ENCODE results near the gene SLC30A5. TPM values are rescaled to one million over a fixed set of nuclear protein-coding genes. Genes with fewer than 3 reads are reported as not detected.

Gene SLC30A5
- total and polyA plus RNA-seq, 7 donors, result 8.3 to 56.4 (median 37.2) TPM

GRCh38 chr5:69049796-69050195 lies 44.0 kb upstream of the SLC30A5 start:
- intact Hi-C loops (cut with DNase I), result loop anchor here (10.0 kb wide), 1 partner anchor 315 kb away; the partner anchor contains the start of genes AK6, RAD17 and TAF9
- DNase-seq, result no peak
- Histone ChIP-seq H3K36me3 (no peaks in the 10 kb centered on the region), H3K4me3 (no peak overlapping the region), H3K27ac (no peak overlapping the region), H3K4me1 (no peaks in the 10 kb centered on the region), H3K27me3 (no peaks in the 10 kb centered on the region), H3K9me3 (no peaks in the 10 kb centered on the region)
- TF ChIP-seq POLR2A (IDR thresholded peaks at IDR 0.05), result no peak
- TF ChIP-seq CTCF (IDR thresholded peaks at IDR 0.05), result no peak
- no peak for TF ChIP-seq POLR2AphosphoS5 (IDR thresholded peaks at IDR 0.05)
- TF ChIP-seq EP300 (IDR thresholded peaks at IDR 0.05), result no peak
- WGBS, 2 donors, result 50 to 61% methylated on average over 2 of the region's 2 CpGs

GRCh38 chr5:69050214-69050613 lies 43.6 kb upstream of the SLC30A5 start:
- 63 to 83% methylated on average over 3 of the region's 3 CpGs for WGBS, 2 donors
- no peak for TF ChIP-seq POLR2AphosphoS5 (IDR thresholded peaks at IDR 0.05)
- TF ChIP-seq CTCF (IDR thresholded peaks at IDR 0.05), result no peak
- no peak for TF ChIP-seq EP300 (IDR thresholded peaks at IDR 0.05)
- no peak for TF ChIP-seq POLR2A (IDR thresholded peaks at IDR 0.05)
- H3K9me3 ChIP-seq, result no peaks in the 10 kb centered on the region
- intact Hi-C loops (cut with DNase I), result no loop called here
- DNase-seq, result no peak
- H3K4me3 ChIP-seq, result no peak overlapping the region
- H3K27me3 ChIP-seq, result no peaks in the 10 kb centered on the region
- H3K36me3 ChIP-seq, result no peaks in the 10 kb centered on the region
- no peak overlapping the region for H3K27ac ChIP-seq
- no peaks in the 10 kb centered on the region for H3K4me1 ChIP-seq

GRCh38 chr5:69052181-69052580 lies 41.6 kb upstream of the SLC30A5 start:
- intact Hi-C loops (cut with DNase I), result no loop called here
- H3K4me3 ChIP-seq, result no peak overlapping the region
- no peak for TF ChIP-seq POLR2AphosphoS5 (IDR thresholded peaks at IDR 0.05)

GRCh38 chr5:69074664-69075521 lies 18.9 kb upstream of the SLC30A5 start:
- no peaks in the 10 kb centered on the region for H3K36me3 ChIP-seq
- no peaks in the 10 kb centered on the region for H3K9me3 ChIP-seq
- no peak overlapping the region for H3K27ac ChIP-seq
- H3K4me1 ChIP-seq, result no peaks in the 10 kb centered on the region
- WGBS, 2 donors, result 93% methylated on average over 32 of the region's 32 CpGs
- no peaks in the 10 kb centered on the region for H3K27me3 ChIP-seq
- no peak for DNase-seq
- intact Hi-C loops (cut with DNase I), result no loop called here
- H3K4me3 ChIP-seq, result no peak overlapping the region
- no peak for TF ChIP-seq POLR2AphosphoS5 (IDR thresholded peaks at IDR 0.05)
- TF ChIP-seq CTCF (IDR thresholded peaks at IDR 0.05), result no peak
- TF ChIP-seq EP300 (IDR thresholded peaks at IDR 0.05), result no peak
- no peak for TF ChIP-seq POLR2A (IDR thresholded peaks at IDR 0.05)

More at GRCh38 chr5:69052181-69052580, 41.6 kb upstream of the SLC30A5 start:
- WGBS, 2 donors, result 96% methylated on average over 6 of the region's 6 CpGs
- Histone ChIP-seq H3K9me3 (no peaks in the 10 kb centered on the region), H3K27me3 (no peaks in the 10 kb centered on the region), H3K27ac (no peak overlapping the region), H3K4me1 (no peaks in the 10 kb centered on the region), H3K36me3 (no peaks in the 10 kb centered on the region)
- DNase-seq, result no peak

- no peaks in the 10 kb centered on the region for H3K9me3 ChIP-seq
- DNase-seq, result no peak
- no peak for TF ChIP-seq POLR2AphosphoS5 (IDR thresholded peaks at IDR 0.05)
- no peaks in the 10 kb centered on the region for H3K4me1 ChIP-seq
- H3K27me3 ChIP-seq, result no peaks in the 10 kb centered on the region
- no peak overlapping the region for H3K4me3 ChIP-seq
- intact Hi-C loops (cut with DNase I), result no loop called here
- no peak overlapping the region for H3K27ac ChIP-seq
- 41 to 78% methylated on average over 14 of the region's 14 CpGs for WGBS, 2 donors
- no peaks in the 10 kb centered on the region for H3K36me3 ChIP-seq
Observed at GRCh38 chr5:69075522-69076179, 18.2 kb upstream of the SLC30A5 start.

All from sigmoid colon (tissue), 7 donors.